Natural killer cell (primary cell): Measurements from ENCODE around the gene COX4I2. TPM values are rescaled to one million over a fixed set of nuclear protein-coding genes. Genes with fewer than 3 reads are reported as not detected.

Experiments used
- ATAC-seq, 3 donors: fragments of 150-1000 bp in 2 of 3; fragments of 200-7000 bp in 1 of 3; cut with Tn5 transposase; 1 replicate in 1 of 3; 2 replicates in 2 of 3; pipeline ENCODE4 v1.10.0; 2021; ENCODE audit warnings: mild to moderate bottlenecking in 2 of 3, moderate library complexity in 2 of 3
- DNase-seq, 2 donors: peaks; one replicate each; pipeline versions ENCODE4 v3.0.0 to v3.0.0-alpha.2; 2013 to 2021; ENCODE audit warnings: mixed read lengths in 1 of 2
- H3K27ac ChIP-seq: one replicate; pipeline ENCODE4 v1.5.1; 2013; ENCODE audit warnings: mild to moderate bottlenecking, low read length
- H3K27me3 ChIP-seq: one replicate; pipeline ENCODE4 v1.6.1; 2013; ENCODE audit warnings: low read length; ENCODE audit not compliant: control insufficient read depth, insufficient read depth
- H3K36me3 ChIP-seq: one replicate; pipeline ENCODE4 v1.6.1; 2013; ENCODE audit warnings: low read length; ENCODE audit not compliant: control insufficient read depth, insufficient read depth
- H3K4me1 ChIP-seq: one replicate; pipeline ENCODE4 v1.6.1; 2013; ENCODE audit warnings: low read length; ENCODE audit not compliant: control insufficient read depth, insufficient read depth
- H3K4me3 ChIP-seq: one replicate; pipeline ENCODE4 v1.5.1; 2013; ENCODE audit warnings: low read length
- H3K9me3 ChIP-seq: one replicate; pipeline ENCODE4 v1.6.1; 2013; ENCODE audit warnings: low read length; ENCODE audit not compliant: control insufficient read depth, insufficient read depth
- H3K27ac Mint-ChIP-seq, 2 donors: one replicate each; pipeline ENCODE4 v1.8.0; 2022; ENCODE audit warnings: mild to moderate bottlenecking in 2 of 2, mixed read lengths in 2 of 2, moderate library complexity in 1 of 2
- H3K27me3 Mint-ChIP-seq, 2 donors: one replicate each; pipeline ENCODE4 v1.8.0; 2022; ENCODE audit warnings: low read depth in 2 of 2, mixed read lengths in 2 of 2
- H3K36me3 Mint-ChIP-seq: one replicate; pipeline ENCODE4 v1.8.0; 2022; ENCODE audit warnings: mixed read lengths
- H3K4me1 Mint-ChIP-seq, 2 donors: one replicate each; pipeline ENCODE4 v1.8.0; 2022; ENCODE audit warnings: mixed read lengths in 2 of 2
- H3K4me3 Mint-ChIP-seq: one replicate; pipeline ENCODE4 v1.8.0; 2022; ENCODE audit warnings: mild to moderate bottlenecking, moderate library complexity, mixed read lengths
- H3K9me3 Mint-ChIP-seq, 2 donors: one replicate each; pipeline ENCODE4 v1.8.0; 2022; ENCODE audit warnings: mixed read lengths in 2 of 2
- WGBS: methylation state at CpG from one replicate; pipeline ENCODE4 v1.1.7; 2013; ENCODE audit warnings: missing lambda C conversion rate; ENCODE audit not compliant: insufficient coverage; 5-methylcytosine and 5-hydroxymethylcytosine counted together
- intact Hi-C: fragments of 100-400 bp; cut with micrococcal nuclease; formaldehyde crosslinking; loops from one replicate; pipeline ENCODE4 v1.14.2; 2022
- total RNA-seq, 4 donors: library from RNA; stranded (reverse); fragments of 120-200 nt in 1 of 4; gene quantifications; one replicate each; pipeline versions ENCODE4 v1.2.3 to v1.2.4, GENCODE V29; 2013 to 2022
- TF ChIP-seq, protein P1 (sequence below): fragments of 200-600 bp; IDR thresholded peaks from one replicate; pipeline ENCODE4 v1.8.0; 2022; ENCODE audit warnings: antibody characterized with exemption

COX4I2 gene
- total RNA-seq, 3 donors from 2014 or later (not counting 1 experiment from before 2014, with no cell fraction given), result not detected

DNA sequence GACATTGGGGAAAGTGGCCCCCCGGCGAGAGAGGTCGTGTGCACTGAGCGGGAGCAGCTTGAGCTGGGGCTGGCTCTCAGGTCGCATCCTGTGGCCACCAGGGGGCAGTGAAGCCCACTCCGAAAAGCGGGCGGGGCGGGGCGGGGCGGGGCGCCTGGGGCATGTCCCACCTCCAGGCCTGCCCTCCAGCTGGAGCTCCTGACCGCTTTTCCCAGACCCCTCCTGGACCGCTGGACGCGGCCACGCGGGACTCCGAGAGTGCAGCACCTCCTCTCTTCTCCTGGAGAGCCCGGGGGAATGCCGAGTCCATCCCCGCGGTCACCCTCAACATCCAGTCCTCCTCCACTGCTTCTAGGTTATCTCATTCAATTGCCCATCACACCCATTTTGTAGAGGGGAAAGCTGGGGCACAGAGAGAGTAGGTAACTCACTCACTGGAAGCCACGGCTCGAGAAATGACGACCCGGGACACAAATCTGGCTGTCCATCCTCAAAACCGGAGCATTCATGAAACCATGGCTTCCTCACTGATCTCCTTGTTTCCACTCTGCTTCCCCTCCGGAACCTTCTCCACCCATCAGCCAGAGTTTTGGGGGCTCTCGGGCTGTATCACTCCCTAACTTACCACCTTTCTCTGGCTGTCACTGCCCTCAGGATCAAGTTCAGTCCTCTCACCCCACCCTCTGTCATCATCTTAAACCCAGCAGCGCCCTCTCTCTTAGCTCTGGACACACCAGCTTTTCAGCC is 24.1 kb downstream of the COX4I2 start:
- H3K4me1 ChIP-seq, result peaks cover 51% of the 10 kb centered on the region
- no peaks in the 10 kb centered on the region for H3K9me3 ChIP-seq
- H3K27ac ChIP-seq, result peak overlapping the region; percentile 66
- no peaks in the 10 kb centered on the region for H3K27me3 ChIP-seq
- H3K4me3 Mint-ChIP-seq, result peak overlapping the region; percentile 93
- no peaks in the 10 kb centered on the region for H3K27me3 Mint-ChIP-seq
- intact Hi-C loops, result loop anchor here (1.0 kb wide), 1 partner anchor 62 kb away; no protein-coding TSS in a partner anchor
- no peaks in the 10 kb centered on the region for H3K9me3 Mint-ChIP-seq
- TF ChIP-seq, protein P1, sequence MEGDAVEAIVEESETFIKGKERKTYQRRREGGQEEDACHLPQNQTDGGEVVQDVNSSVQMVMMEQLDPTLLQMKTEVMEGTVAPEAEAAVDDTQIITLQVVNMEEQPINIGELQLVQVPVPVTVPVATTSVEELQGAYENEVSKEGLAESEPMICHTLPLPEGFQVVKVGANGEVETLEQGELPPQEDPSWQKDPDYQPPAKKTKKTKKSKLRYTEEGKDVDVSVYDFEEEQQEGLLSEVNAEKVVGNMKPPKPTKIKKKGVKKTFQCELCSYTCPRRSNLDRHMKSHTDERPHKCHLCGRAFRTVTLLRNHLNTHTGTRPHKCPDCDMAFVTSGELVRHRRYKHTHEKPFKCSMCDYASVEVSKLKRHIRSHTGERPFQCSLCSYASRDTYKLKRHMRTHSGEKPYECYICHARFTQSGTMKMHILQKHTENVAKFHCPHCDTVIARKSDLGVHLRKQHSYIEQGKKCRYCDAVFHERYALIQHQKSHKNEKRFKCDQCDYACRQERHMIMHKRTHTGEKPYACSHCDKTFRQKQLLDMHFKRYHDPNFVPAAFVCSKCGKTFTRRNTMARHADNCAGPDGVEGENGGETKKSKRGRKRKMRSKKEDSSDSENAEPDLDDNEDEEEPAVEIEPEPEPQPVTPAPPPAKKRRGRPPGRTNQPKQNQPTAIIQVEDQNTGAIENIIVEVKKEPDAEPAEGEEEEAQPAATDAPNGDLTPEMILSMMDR, result peak; percentile 64
- peaks cover 17% of the 10 kb centered on the region for H3K36me3 ChIP-seq
- DNase-seq (peak; percentile 77 to 90), ATAC-seq (peak; percentile 79 to 91 (median 85))
- 6% methylated on average over 31 of the region's 31 CpGs for WGBS
- peak overlapping the region; percentile 35 for H3K4me3 ChIP-seq
- H3K4me1 Mint-ChIP-seq, result peaks cover 48 to 57% of the 10 kb centered on the region in 2 donors
- H3K36me3 Mint-ChIP-seq, result no peaks in the 10 kb centered on the region
- peak overlapping the region; percentile 89 to 100 for H3K27ac Mint-ChIP-seq

DNA sequence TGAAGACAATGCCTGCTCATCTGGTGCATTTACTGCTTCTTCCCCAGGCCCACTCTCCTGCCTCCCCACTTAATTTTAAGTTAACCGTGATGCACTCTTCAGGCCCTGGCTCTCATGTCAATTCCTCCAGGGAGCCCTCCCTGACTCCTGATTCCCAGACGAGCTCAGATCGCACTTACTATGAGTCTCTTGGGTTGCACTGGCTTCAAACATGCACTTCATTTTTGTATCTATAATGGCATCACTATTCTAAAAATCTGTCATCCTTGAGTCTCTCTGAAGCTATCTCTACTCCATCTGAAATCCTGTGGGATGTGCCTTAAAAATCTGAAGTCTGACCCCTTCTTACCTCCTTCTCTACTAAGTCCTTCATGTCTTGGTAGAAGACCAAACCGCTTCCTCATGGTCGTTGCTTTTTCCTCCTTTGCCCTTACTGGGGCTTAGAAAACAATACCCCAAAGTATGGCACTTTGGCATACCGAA is 24.7 kb downstream of the COX4I2 start:
- intact Hi-C loops, result no loop called here
- peak overlapping the region; percentile 93 for H3K4me3 Mint-ChIP-seq
- H3K4me1 Mint-ChIP-seq, result peaks cover 54 to 63% of the 10 kb centered on the region in 2 donors
- no peak for ATAC-seq
- H3K27me3 Mint-ChIP-seq, result no peaks in the 10 kb centered on the region
- H3K36me3 Mint-ChIP-seq, result no peaks in the 10 kb centered on the region
- no peaks in the 10 kb centered on the region for H3K9me3 Mint-ChIP-seq
- TF ChIP-seq, protein P1, result no peak
- Histone ChIP-seq H3K9me3 (no peaks in the 10 kb centered on the region), H3K4me1 (peaks cover 57% of the 10 kb centered on the region), H3K27ac (peak overlapping the region; percentile 66), H3K27me3 (no peaks in the 10 kb centered on the region), H3K36me3 (peaks cover 17% of the 10 kb centered on the region), H3K4me3 (no peak overlapping the region)
- DNase-seq, result no peak
- WGBS, result 82% methylated on average over 6 of the region's 6 CpGs
- H3K27ac Mint-ChIP-seq, result peak overlapping the region; percentile 89 to 100

DNA sequence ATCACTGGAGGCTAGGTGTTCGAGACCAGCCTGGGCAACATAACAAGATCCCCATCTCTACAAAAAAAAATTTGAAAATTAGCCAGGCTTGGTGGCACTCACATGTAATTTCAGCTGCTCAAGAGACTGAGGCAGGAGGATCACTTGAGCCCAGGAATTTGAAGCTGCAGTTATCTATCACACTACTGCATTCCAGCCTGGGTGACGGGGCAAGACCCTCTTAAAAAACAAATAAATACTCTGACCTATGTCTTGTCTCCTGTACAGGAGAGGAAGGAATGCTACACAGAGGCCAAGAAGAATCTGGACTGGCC is 25.8 kb downstream of the COX4I2 start:
- ATAC-seq (no peak), DNase-seq (no peak)
- Mint-ChIP-seq H3K9me3 (no peaks in the 10 kb centered on the region), H3K27me3 (no peaks in the 10 kb centered on the region), H3K27ac (peak overlapping the region; percentile 89 to 100), H3K4me1 (peaks cover 64 to 73% of the 10 kb centered on the region in 2 donors), H3K4me3 (peak overlapping the region; percentile 56), H3K36me3 (no peaks in the 10 kb centered on the region)
- TF ChIP-seq, protein P1, result no peak
- H3K4me1 ChIP-seq, result peaks cover 68% of the 10 kb centered on the region
- H3K36me3 ChIP-seq, result peaks cover 17% of the 10 kb centered on the region
- H3K27me3 ChIP-seq, result no peaks in the 10 kb centered on the region
- peak overlapping the region; percentile 53 for H3K27ac ChIP-seq
- no peak overlapping the region for H3K4me3 ChIP-seq
- 97% methylated on average over 2 of the region's 2 CpGs for WGBS
- no peaks in the 10 kb centered on the region for H3K9me3 ChIP-seq
- intact Hi-C loops, result no loop called here
